Right lung (tissue), 5 donors: Measurements from ENCODE around the gene SYF2. TPM values are rescaled to one million over a fixed set of nuclear protein-coding genes. Genes with fewer than 3 reads are reported as not detected.
A peak's percentile ranks its signal among the peaks of the same experiment; 100 is the strongest.
"Not testable (repeated sequence)": the region's sequence is repeated elsewhere in the genome, so short reads cannot be mapped to it uniquely, and the experiment has no call there.

Experiments used
- DNase-seq, 2 donors: peaks; one replicate each; pipeline ENCODE4 v3.0.0-alpha.2; 2013
- polyA plus RNA-seq, 5 donors: library from polyadenylated mRNA; unstranded; fragments of 120-200 nt; gene quantifications; one replicate each; pipeline versions ENCODE4 v1.2.1 to v1.2.3, GENCODE V29; 2013; ENCODE audit warnings: inconsistent platforms in 1 of 5, low replicate concordance in 1 of 5; ENCODE audit not compliant: insufficient read length in 5 of 5, insufficient read depth in 1 of 5

SYF2 gene
- polyA plus RNA-seq, 5 donors: 79.8 to 96.2 (median 90.4) TPM

- DNase-seq: no peak
Measured at GRCh38 chr1:25210728-25211127, 21.6 kb downstream of the SYF2 start.

DNA sequence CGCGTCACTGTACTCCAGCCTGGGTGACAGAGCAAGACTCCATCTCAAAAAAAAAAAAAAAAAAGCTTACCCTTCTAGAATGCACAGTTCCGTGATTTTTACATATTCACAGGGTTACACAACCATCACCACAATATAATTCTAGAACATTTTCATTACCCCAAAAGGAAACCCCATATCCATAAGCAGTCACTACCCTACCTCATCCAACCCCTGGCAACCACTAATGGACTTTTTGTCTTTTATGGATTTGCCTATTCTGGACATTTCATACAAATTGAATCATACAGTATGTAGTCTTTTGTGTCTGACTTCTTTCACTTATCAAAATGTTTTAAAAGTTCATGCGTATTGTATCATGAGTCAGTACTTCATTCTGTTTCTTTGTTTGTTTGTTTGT is 22.8 kb downstream of the SYF2 start:
- no peak for DNase-seq

GRCh38 chr1:25208561-25209222 is 23.6 kb downstream of the SYF2 start:
- no peak for DNase-seq

GRCh38 chr1:25208092-25208491 is 24.2 kb downstream of the SYF2 start:
- no peak for DNase-seq

GRCh38 chr1:25206201-25206600 is 26.1 kb downstream of the SYF2 start:
- DNase-seq: no peak

GRCh38 chr1:25205786-25206185 is 26.5 kb downstream of the SYF2 start:
- DNase-seq: peak in 1 of 2 donors; percentile 18

- peak in 1 of 2 donors; percentile 61 for DNase-seq
Measured at GRCh38 chr1:25204797-25205480, 27.4 kb downstream of the SYF2 start.

GRCh38 chr1:25201006-25201405 is 31.3 kb downstream of the SYF2 start:
- DNase-seq: no peak

GRCh38 chr1:25199819-25200620 is 32.3 kb downstream of the SYF2 start:
- peak; percentile 64 to 68 for DNase-seq

GRCh38 chr1:25198663-25199252 is 33.5 kb downstream of the SYF2 start:
- DNase-seq: no peak

- DNase-seq: no peak
Measured at GRCh38 chr1:25197982-25198662, 34.2 kb downstream of the SYF2 start.

GRCh38 chr1:25197235-25197975 is 34.9 kb downstream of the SYF2 start:
- no peak for DNase-seq

GRCh38 chr1:25196830-25197229 is 35.5 kb downstream of the SYF2 start:
- DNase-seq: no peak

DNA sequence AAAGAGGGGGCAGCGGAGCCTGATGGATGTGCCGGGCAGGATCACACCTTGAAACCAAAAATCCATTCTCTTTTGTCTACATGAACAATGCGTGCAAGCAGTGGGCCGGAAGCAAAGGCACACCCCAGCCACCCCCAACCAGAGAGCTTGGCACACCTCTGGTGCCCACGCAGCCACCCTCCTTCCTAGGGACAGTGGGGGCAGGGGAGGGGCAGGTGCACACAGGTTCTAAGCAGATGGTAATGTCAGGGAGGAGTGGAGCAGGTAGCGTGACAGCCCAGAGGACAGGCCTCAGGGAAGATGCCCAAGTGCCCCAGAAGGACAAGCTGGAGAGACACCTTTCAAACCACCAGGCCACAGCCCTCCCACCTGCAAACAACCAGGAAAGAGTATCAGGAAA is 36.5 kb downstream of the SYF2 start:
- no peak for DNase-seq

DNA sequence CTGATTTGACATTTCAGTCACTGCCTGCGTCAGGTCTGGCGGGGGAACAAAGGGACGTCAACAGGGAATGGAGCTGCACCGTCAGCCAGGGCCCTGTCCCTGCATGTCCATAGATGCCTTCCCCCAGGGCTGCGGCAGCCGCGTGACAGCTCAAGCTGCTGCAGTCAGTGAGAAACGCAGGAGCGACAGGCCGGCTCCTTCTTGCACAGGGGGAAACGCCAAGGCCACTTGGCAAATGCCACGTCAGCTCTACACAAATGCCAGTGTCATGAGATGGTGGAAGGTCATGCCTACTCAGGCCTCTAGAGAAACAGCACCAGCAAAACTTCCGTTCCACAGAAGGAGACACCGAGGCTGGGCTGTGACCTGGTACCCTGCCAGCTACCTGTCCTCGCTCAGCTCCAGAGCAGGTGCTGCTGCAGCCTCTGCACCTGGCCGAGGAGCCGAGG is 37.7 kb downstream of the SYF2 start:
- no peak for DNase-seq

DNA sequence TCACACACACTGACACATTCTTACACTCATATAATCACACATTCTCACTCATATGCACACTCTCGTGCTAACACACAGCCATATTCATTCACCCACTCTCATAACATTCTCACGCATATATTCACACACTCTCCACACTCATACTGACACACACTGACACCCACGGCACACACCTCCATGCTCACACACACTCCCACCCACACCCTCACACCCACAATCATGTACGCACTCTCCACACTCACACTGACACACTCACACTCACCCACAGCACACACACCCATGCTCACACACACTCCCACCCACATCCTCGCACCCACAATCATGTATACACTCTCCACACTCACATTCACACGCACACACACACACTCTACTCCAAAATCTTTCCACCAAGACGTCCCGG is 38.2 kb downstream of the SYF2 start:
- no peak for DNase-seq

GRCh38 chr1:25193229-25193628 is 39.1 kb downstream of the SYF2 start:
- no peak for DNase-seq

DNA sequence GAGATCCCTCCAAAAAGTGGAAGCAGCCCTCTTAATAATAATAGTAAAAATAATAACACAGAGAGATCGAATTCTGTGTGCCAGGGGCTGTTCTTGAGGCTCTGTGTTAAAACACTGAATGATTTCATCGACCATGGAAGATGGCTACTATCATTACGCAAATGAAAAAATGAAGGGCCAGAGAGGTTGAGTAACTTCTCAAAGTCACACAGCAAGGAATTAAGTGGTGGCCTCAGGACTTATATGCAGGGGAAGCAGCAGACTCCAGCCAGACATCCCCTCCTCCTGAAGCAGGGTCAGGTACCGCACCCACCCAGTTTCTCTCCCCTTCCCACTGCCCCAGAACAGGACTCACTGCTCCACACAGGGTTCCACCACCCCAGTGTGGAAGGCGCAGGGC is 40.1 kb downstream of the SYF2 start:
- DNase-seq: no peak

GRCh38 chr1:25190260-25190659 is 42.0 kb downstream of the SYF2 start:
- DNase-seq: no peak

GRCh38 chr1:25187904-25188303 is 44.4 kb downstream of the SYF2 start:
- not testable (repeated sequence) for DNase-seq

- no peak for DNase-seq
Measured at GRCh38 chr1:25187077-25187476, 45.2 kb downstream of the SYF2 start.
